NT2/D1 (cell line): ENCODE data around the gene LELP1.

Experiments
- SUZ12 ChIP-seq: IDR thresholded peaks from 2 replicates; pipeline ENCODE4 v1.6.1; 2011; ENCODE audit not compliant: insufficient read length, insufficient read depth; ENCODE audit errors: extremely low read depth
- YY1 ChIP-seq: IDR thresholded peaks from 2 replicates; pipeline ENCODE4 v1.6.1; 2011; ENCODE audit not compliant: insufficient read length, insufficient read depth
- ZNF274 ChIP-seq: IDR thresholded peaks from 2 replicates; pipeline ENCODE4 v1.6.1; 2011; ENCODE audit warnings: mild to moderate bottlenecking, low read depth, low read length

DNA sequence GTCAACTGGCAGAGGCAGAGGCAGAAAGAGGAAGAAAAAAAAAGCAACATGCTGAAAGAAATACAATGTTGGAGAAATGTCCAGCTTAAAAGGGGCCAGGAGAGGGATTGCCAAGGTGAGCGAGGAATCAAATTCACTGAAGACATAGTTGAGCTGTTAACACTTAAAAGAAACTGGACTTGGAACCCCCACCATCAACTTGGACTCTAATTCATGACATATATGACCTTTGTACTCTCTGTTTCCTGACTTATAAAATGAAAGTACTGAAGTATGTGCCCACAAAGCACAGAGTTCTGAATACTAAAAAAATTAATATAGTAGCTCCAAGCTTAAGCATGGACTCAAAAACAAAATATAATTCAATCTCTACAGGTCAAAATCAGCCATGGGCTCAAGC, 30.2 kb downstream of the LELP1 start:
- TF ChIP-seq ZNF274 (no peak), YY1 (no peak), SUZ12 (no peak)
